ENCODE data around the gene SNAP91. TPM values are rescaled to one million over a fixed set of nuclear protein-coding genes. Genes with fewer than 3 reads are reported as not detected.

SNAP91 gene
- total and polyA plus RNA-seq, 10 donors, result 0.17 to 2.9 (median 1.5) TPM

DNA sequence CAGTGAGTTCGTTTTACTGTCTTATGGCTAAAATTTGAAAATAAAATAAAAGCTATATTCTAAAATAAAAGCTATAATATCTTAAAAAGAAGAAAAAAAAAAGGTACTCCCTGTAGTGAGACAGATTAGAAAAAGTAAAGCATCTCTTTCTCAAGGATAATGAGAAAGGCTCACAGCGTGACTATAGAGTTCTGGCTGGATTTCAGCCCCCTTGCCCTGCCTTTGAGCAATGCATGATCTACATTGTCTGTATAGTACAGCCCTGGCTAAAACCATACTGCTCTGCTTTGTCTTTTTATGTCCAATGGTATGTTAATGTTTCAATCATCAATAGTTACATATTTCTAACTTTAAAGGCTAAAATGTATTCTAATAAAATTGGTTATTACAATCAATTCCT lies 105.3 kb downstream of the SNAP91 start:
- intact Hi-C loops (cut with DNase I; ENCODE audit: low total_unique reads), result no loop called here
- no peak overlapping the region for H3K4me3 ChIP-seq
- no peaks in the 10 kb centered on the region for H3K36me3 ChIP-seq
- no peaks in the 10 kb centered on the region for H3K4me1 ChIP-seq
- 66 to 81% (median 74%) methylated on average over 2 of the region's 2 CpGs for WGBS, 5 donors
- no peaks in the 10 kb centered on the region for H3K27me3 ChIP-seq (replicated peaks in 1 of 7)
- no peak for DNase-seq
- H3K27ac ChIP-seq, result no peak overlapping the region
- TF ChIP-seq, protein P1, sequence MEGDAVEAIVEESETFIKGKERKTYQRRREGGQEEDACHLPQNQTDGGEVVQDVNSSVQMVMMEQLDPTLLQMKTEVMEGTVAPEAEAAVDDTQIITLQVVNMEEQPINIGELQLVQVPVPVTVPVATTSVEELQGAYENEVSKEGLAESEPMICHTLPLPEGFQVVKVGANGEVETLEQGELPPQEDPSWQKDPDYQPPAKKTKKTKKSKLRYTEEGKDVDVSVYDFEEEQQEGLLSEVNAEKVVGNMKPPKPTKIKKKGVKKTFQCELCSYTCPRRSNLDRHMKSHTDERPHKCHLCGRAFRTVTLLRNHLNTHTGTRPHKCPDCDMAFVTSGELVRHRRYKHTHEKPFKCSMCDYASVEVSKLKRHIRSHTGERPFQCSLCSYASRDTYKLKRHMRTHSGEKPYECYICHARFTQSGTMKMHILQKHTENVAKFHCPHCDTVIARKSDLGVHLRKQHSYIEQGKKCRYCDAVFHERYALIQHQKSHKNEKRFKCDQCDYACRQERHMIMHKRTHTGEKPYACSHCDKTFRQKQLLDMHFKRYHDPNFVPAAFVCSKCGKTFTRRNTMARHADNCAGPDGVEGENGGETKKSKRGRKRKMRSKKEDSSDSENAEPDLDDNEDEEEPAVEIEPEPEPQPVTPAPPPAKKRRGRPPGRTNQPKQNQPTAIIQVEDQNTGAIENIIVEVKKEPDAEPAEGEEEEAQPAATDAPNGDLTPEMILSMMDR (IDR thresholded peaks at IDR 0.05 in 8 of 11, conservative IDR thresholded peaks at IDR 0.05 in 3 of 11), result no peak
- TF ChIP-seq POLR2AphosphoS5 (IDR thresholded peaks at IDR 0.05), result no peak
- TF ChIP-seq POLR2A (IDR thresholded peaks at IDR 0.05), result no peak
- H3K9me3 ChIP-seq, result no peaks in the 10 kb centered on the region

DNA sequence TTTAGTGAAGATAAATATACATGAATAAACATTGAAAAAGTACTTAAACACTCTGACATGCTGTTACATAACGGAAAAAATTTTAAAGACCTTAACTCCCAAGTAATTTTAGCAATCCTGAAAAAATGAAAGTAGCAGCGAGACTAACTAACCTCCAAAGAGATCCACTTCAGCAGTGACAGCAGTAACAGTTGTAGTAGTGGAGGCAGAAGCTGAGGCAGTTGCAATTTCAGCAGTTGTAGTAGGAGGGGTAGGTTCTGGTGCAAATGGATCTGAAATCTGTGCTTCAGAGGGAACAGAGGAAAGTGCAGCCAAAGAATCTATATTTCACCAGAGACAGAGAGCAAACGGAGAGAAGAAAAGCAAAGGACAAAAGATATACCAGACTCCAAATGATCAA lies 107.8 kb downstream of the SNAP91 start:
- no peak overlapping the region for H3K4me3 ChIP-seq
- TF ChIP-seq POLR2AphosphoS5 (IDR thresholded peaks at IDR 0.05) (no peak), POLR2A (IDR thresholded peaks at IDR 0.05) (no peak)
- TF ChIP-seq, protein P1 (IDR thresholded peaks at IDR 0.05 in 8 of 11, conservative IDR thresholded peaks at IDR 0.05 in 3 of 11), result no peak

DNA sequence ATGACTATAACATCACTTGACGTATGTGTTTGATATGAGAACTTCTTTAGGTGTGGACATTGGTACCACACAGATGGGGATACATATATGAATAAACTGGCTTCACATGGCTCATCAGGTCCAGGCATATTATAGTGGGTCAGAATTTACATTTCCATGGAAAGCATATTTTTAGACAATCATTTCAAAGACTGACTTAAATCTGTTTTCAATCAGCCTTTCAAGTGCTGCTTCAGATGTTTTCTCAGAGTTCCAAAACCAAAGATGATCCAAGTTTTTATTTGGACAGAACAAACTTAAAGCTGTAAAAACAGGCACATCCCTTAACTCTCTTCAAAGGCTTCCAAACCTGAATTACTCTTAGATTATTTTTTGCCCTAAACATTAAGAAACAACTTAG lies 108.4 kb downstream of the SNAP91 start:
- Histone ChIP-seq H3K27me3 (replicated peaks in 1 of 7) (no peaks in the 10 kb centered on the region), H3K4me3 (no peak overlapping the region), H3K9me3 (no peaks in the 10 kb centered on the region), H3K27ac (no peak overlapping the region), H3K4me1 (no peaks in the 10 kb centered on the region), H3K36me3 (no peaks in the 10 kb centered on the region)
- no peak for DNase-seq
- TF ChIP-seq POLR2AphosphoS5 (IDR thresholded peaks at IDR 0.05), result no peak
- TF ChIP-seq POLR2A (IDR thresholded peaks at IDR 0.05), result no peak
- TF ChIP-seq, protein P1 (IDR thresholded peaks at IDR 0.05 in 8 of 11, conservative IDR thresholded peaks at IDR 0.05 in 3 of 11), result no peak
- intact Hi-C loops (cut with DNase I; ENCODE audit: low total_unique reads), result no loop called here
- WGBS, 5 donors, result 89 to 100% (median 97%) methylated on average over 1 of the region's 1 CpG

More for the DNA sequence above, 107.8 kb downstream of the SNAP91 start:
- Histone ChIP-seq H3K27ac (no peak overlapping the region), H3K4me1 (no peaks in the 10 kb centered on the region), H3K27me3 (replicated peaks in 1 of 7) (no peaks in the 10 kb centered on the region), H3K36me3 (no peaks in the 10 kb centered on the region), H3K9me3 (no peaks in the 10 kb centered on the region)
- no peak for DNase-seq
- intact Hi-C loops (cut with DNase I; ENCODE audit: low total_unique reads), result no loop called here
- WGBS, 5 donors, result 66 to 80% (median 73%) methylated on average over 3 of the region's 3 CpGs

DNA sequence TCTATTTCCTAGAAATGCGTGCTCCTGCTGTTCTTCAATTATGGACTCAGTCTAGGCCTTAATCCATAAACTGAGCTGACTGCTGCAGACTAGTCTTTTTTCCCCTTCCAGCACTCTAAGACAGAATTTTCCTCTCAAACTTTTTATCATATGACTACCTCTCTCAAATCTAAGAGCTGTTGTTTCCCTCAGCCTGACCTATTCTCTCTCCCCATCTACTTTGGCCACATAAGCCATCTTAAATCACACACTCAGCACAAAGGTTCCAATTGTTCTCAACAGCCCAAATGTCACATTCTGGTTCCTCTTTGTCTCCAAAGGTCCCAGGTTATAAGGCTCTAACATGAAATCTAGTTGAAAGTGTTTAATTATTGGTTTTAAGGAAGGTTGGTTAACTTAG lies 111.4 kb downstream of the SNAP91 start:
- TF ChIP-seq, protein P1 (IDR thresholded peaks at IDR 0.05 in 8 of 11, conservative IDR thresholded peaks at IDR 0.05 in 3 of 11), result no peak
- no peak for TF ChIP-seq POLR2AphosphoS5 (IDR thresholded peaks at IDR 0.05)
- TF ChIP-seq POLR2A (IDR thresholded peaks at IDR 0.05), result no peak
- H3K4me1 ChIP-seq, result no peaks in the 10 kb centered on the region
- H3K27me3 ChIP-seq (replicated peaks in 1 of 7), result no peaks in the 10 kb centered on the region
- 83 to 100% (median 92%) methylated on average over 1 of the region's 1 CpG for WGBS, 5 donors
- no peaks in the 10 kb centered on the region for H3K36me3 ChIP-seq
- no peaks in the 10 kb centered on the region for H3K9me3 ChIP-seq
- no peak overlapping the region for H3K27ac ChIP-seq
- H3K4me3 ChIP-seq, result no peak overlapping the region
- intact Hi-C loops (cut with DNase I; ENCODE audit: low total_unique reads), result no loop called here
- DNase-seq, result no peak

All from spleen (tissue), 11 donors.